GM12872 (cell line): Measurements from ENCODE around the gene VPS39.

ENCODE experiments used
- TF ChIP-seq, protein P1 (sequence below): IDR thresholded peaks from 3 replicates; pipeline ENCODE4 v1.5.1; 2011; ENCODE audit warnings: low read depth, mild to moderate bottlenecking, low read length, moderate library complexity; ENCODE audit not compliant: insufficient read depth

Gene VPS39

DNA sequence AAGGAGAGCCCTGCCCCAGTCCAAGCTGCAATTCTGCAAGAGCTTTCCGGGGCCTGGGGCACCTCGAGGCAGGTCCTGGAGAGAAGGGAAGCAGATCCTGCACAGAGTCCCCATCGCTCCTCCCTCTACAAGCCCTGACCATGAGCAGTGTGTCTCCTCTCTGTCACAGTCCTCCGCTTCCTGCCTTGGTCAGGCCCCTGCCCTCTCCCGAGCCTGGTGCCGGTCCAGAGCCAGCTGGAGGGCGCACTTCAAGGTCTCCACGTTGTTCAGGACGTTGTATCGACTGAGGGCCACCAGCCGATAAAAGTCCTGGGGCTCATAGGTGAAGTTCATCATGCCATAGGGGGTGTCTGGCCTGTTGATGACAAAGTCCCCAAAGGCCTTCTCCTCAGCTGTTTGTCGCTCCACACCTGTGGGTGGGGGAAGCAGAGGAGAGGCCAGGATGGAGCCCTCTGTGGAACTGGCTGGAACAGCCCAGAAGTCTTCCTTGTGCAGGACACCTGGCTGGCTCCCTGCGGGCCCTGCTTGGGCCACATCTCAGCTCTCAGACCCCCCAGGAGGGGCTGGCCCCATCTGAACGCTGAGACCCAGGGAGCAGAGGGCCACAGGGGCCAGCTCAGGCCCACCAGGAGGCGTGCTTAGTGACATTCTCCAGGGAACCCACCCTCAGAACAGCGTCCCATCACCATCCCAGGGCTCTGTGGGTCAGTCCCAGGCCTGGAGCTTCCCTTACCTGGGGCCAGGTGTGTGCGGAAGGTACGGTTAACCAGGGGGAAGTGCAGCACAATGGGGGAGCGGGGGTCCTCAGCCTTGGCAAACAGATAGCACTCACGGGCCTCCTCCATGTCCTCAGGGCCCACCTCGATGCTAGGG, 66.1 kb downstream of the VPS39 start:
- TF ChIP-seq, protein P1, sequence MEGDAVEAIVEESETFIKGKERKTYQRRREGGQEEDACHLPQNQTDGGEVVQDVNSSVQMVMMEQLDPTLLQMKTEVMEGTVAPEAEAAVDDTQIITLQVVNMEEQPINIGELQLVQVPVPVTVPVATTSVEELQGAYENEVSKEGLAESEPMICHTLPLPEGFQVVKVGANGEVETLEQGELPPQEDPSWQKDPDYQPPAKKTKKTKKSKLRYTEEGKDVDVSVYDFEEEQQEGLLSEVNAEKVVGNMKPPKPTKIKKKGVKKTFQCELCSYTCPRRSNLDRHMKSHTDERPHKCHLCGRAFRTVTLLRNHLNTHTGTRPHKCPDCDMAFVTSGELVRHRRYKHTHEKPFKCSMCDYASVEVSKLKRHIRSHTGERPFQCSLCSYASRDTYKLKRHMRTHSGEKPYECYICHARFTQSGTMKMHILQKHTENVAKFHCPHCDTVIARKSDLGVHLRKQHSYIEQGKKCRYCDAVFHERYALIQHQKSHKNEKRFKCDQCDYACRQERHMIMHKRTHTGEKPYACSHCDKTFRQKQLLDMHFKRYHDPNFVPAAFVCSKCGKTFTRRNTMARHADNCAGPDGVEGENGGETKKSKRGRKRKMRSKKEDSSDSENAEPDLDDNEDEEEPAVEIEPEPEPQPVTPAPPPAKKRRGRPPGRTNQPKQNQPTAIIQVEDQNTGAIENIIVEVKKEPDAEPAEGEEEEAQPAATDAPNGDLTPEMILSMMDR, result no peak

- TF ChIP-seq, protein P1, result no peak
Observed at GRCh38 chr15:42141246-42141645, 66.9 kb downstream of the VPS39 start.

DNA sequence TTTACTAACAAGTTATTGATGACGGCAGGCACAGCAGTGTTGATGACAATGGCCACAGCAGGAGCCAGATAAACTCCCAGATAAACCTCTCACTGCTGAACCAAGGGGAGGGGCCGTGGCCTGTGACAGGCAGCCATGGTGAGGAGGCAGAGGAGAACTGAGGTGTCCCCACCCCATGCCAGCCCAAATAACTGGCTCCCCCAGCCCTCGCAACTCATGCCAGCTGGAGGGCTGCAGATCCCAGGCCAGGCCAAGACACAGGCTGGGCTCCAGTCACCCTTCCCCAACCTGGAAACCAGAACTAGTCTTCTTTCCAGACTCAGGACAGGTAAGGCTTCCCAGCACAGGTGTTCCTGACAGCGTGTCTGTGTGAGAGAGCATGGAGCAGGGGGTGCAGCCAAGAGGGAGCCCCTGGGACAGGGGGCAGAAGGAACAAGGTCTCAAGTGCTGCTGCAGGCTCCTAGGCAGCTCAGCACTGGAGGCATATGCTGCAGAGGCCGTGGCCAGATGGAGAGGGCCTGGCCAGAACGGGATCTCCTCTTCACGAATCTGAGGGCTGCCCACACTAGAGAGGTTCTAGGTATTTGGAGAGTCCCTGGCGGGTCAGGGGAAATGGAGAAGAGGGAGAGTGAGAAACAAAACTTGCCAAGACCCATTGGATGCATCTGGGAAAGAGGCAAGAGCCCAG, 67.6 kb downstream of the VPS39 start:
- TF ChIP-seq, protein P1, result no peak

GRCh38 chr15:42139596-42139995, 68.5 kb downstream of the VPS39 start:
- TF ChIP-seq, protein P1, result no peak

GRCh38 chr15:42138968-42139386, 69.1 kb downstream of the VPS39 start:
- TF ChIP-seq, protein P1, result no peak

DNA sequence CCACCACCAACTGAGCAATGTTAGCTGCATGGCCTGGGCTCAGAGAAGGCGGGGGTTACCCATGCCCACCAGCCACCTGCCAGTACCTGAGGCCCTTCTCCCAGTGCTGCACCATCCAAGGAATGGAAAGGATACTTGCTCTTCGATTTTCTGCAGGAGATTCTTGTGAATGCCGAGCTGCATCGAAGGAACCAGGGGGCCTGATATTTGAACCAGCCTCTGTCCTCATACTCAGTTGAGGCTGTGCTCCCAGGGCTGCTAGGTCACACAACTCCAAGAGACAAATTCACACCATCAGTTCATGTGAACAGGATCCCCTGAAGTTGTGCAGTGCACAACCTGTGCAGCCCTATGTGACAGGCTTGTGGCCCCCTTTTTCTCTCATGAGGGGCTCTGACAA, 69.7 kb downstream of the VPS39 start:
- TF ChIP-seq, protein P1, result no peak

DNA sequence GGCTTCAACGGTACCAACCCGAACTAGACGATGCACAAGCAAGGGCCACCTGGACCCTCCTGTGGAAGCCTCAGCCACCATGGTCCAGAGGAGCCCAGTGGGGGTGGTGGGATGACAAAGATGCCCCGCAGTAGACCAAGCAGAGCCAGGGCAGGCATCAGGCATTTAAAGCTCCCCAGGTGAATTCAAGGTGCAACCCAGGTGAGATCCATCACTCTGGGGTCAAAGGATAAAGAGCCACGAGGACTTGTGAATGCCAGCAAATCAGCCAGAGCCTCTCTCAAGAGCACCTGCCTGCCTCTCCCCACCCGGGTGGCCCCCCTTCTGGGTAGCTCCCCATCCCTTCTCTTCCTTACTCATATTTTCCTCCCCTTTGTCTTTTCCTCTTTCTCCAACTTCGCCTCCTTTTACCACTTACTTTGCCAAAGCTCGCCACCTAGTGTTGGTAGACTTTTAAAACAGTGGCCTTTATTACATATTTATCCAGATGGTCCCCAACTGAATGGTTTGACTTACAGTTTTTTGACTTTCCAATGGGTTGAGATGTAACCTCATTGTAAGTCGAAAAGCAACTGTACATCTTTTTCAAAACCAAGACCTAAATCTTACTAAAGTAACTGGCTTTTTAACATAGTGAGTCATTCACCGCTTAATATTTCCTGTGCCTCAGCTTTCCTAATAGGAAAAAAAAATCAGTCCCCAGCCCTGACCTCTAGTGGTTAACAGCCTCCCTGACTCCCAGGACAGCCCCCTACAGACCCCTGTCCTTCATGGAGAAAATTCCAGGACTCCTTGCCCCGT, 70.4 kb downstream of the VPS39 start:
- TF ChIP-seq, protein P1, result peak; percentile 61; the same call in 2 of the 3 replicates
